Measurements from ENCODE around the gene COA5. TPM values are rescaled to one million over a fixed set of nuclear protein-coding genes. Genes with fewer than 3 reads are reported as not detected.

The COA5 gene
- total RNA-seq, 4 donors from 2014 or later = 18.4 to 32.7 (median 27.2) TPM

GRCh38 chr2:98561018-98561417 lies 47.3 kb downstream of the COA5 start:
- TF ChIP-seq CTCF (IDR thresholded peaks at IDR 0.05) = no peak
- no peak for TF ChIP-seq POLR2A (IDR thresholded peaks at IDR 0.05)

DNA sequence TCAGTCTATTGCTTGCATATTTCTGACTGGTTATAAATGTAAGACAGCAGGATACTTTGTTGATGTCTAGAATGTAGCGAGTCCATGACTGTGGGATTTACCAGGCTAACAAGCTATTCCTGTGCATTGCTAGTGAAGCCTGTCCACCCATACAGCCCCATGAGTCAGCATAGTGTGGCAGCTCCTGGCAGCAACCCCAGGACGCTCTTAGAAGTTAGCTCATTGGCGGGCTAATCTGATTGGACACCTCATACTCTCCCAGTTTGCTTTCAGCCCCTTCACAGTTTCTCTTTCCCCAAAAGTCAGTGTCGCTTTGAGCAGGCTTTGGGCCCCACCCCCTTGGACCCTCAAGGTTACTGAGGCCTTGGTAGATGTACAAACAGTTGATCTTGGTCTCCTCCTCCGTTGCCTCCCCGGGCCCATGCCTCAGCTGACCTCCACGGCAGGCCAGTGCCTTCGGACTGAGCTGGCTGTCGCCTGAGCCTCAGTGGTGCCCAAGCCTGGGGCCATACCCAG lies 48.0 kb downstream of the COA5 start:
- no peak for TF ChIP-seq POLR2A (IDR thresholded peaks at IDR 0.05)
- no peak for TF ChIP-seq CTCF (IDR thresholded peaks at IDR 0.05)
- no peak overlapping the region for H3K4me3 ChIP-seq
- no peaks in the 10 kb centered on the region for H3K27me3 ChIP-seq
- no peaks in the 10 kb centered on the region for H3K9me3 ChIP-seq
- H3K4me1 ChIP-seq = peaks cover 0 to 4% (median 0%) of the 10 kb centered on the region in 4 donors
- peak overlapping the region in 2 of 4 donors; percentile 32 to 70 for H3K27ac ChIP-seq
- peaks cover 0 to 28% (median 0%) of the 10 kb centered on the region in 3 donors for H3K36me3 ChIP-seq
- DNase-seq = no peak

More at GRCh38 chr2:98561018-98561417, 47.3 kb downstream of the COA5 start:
- no peaks in the 10 kb centered on the region for H3K9me3 ChIP-seq
- H3K27ac ChIP-seq = peak overlapping the region in 2 of 4 donors; percentile 32 to 70
- H3K4me3 ChIP-seq = no peak overlapping the region
- no peaks in the 10 kb centered on the region for H3K27me3 ChIP-seq
- H3K36me3 ChIP-seq = peaks cover 0 to 29% (median 0%) of the 10 kb centered on the region in 3 donors
- DNase-seq = no peak
- H3K4me1 ChIP-seq = peaks cover 0 to 4% (median 0%) of the 10 kb centered on the region in 4 donors

DNA sequence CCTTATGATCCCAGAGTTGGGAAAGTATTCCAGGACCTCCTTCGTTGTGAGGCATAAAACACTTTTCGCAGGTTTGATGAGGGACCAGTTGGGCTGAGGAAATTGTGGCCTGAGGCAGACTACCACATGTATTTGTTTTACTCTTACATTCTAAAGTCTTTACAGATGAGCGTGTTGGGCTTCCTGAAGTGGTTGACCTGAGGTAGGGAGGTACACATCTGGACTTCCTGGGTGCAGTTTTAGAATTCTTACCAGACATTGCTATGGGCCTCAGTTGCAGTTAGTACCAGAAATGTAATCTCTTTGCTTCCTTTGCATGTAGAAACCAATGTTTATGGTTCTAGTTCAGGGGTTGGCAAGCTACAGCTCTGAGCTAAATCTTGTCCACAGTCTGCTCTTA lies 48.7 kb downstream of the COA5 start:
- no peak overlapping the region for H3K4me3 ChIP-seq
- H3K27ac ChIP-seq = peak overlapping the region in 2 of 4 donors; percentile 42 to 70
- H3K36me3 ChIP-seq = peaks cover 0 to 23% (median 0%) of the 10 kb centered on the region in 3 donors
- H3K4me1 ChIP-seq = peaks cover 0 to 4% (median 0%) of the 10 kb centered on the region in 4 donors
- no peaks in the 10 kb centered on the region for H3K9me3 ChIP-seq
- no peaks in the 10 kb centered on the region for H3K27me3 ChIP-seq
- no peak for DNase-seq
- TF ChIP-seq POLR2A (IDR thresholded peaks at IDR 0.05) (no peak), CTCF (IDR thresholded peaks at IDR 0.05) (no peak)

GRCh38 chr2:98558852-98559530 lies 49.3 kb downstream of the COA5 start:
- Histone ChIP-seq H3K27me3 (no peaks in the 10 kb centered on the region), H3K4me3 (no peak overlapping the region), H3K9me3 (no peaks in the 10 kb centered on the region), H3K27ac (peak overlapping the region in 2 of 4 donors; percentile 42 to 70), H3K36me3 (peaks cover 0 to 23% (median 0%) of the 10 kb centered on the region in 3 donors), H3K4me1 (peaks cover 0 to 4% (median 0%) of the 10 kb centered on the region in 4 donors)
- peak in 1 of 3 donors; percentile 41 for DNase-seq
- TF ChIP-seq POLR2A (IDR thresholded peaks at IDR 0.05) (no peak), CTCF (IDR thresholded peaks at IDR 0.05) (no peak)

DNA sequence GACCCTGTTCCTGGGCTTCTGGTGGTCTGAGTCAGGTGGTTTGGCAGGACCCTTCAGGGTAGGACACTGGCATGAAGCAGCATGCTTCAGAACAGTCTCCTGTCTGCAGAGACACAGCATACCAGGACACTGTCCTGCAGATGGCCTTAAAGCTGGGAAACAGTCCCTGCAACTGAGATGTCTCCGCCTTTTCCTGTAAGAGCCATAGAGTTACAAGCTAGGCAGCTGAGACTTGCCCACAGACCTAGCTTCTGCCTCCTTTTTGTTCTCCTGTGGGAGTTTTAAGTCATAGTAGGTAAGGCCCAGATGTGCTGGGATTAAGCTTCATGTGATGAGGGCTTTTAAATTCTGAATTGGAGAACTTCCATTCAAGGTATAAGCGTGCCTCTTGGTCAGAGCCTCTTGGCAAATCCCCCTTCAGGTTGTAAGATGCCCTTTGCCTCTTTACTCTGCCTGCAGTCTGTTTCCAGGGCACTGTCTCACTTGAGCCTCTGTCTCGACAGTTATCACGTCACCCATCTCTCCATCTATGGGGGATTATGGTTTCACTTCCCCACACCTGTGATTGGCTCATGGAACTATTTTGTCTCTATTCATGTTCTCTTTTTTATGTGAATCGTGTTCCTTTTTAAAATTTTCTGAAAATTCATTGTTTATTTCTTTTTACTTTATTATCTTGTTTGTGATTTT lies 51.8 kb downstream of the COA5 start:
- no peak for TF ChIP-seq POLR2A (IDR thresholded peaks at IDR 0.05)
- no peak for TF ChIP-seq CTCF (IDR thresholded peaks at IDR 0.05)
- H3K36me3 ChIP-seq = peaks cover 0 to 29% (median 0%) of the 10 kb centered on the region in 3 donors
- peak in 2 of 3 donors; percentile 50 to 54 for DNase-seq
- no peaks in the 10 kb centered on the region for H3K9me3 ChIP-seq
- H3K4me3 ChIP-seq = no peak overlapping the region
- peaks cover 0 to 4% (median 0%) of the 10 kb centered on the region in 4 donors for H3K4me1 ChIP-seq
- H3K27me3 ChIP-seq = no peaks in the 10 kb centered on the region
- H3K27ac ChIP-seq = peak overlapping the region in 1 of 4 donors; percentile 49
